Lower leg skin (tissue), 4 donors: ENCODE results near the gene FBXO7. TPM values are rescaled to one million over a fixed set of nuclear protein-coding genes. Genes with fewer than 3 reads are reported as not detected.

Experiments
- DNase-seq, 2 donors: peaks; one replicate each; pipeline ENCODE4 v3.0.0-alpha.2; 2019; ENCODE audit warnings: low spot score in 2 of 2
- H3K4me3 ChIP-seq: fragments of 200-600 bp; sonication (generic); 2 replicates; pipeline ENCODE4 v1.5.1; 2017; ENCODE audit warnings: mild to moderate bottlenecking, low read depth; ENCODE audit not compliant: poor library complexity, severe bottlenecking
- POLR2A ChIP-seq, 2 donors: fragments of 450-650 bp; IDR thresholded peaks; one replicate each; pipeline ENCODE4 v1.6.1; 2016 to 2017; ENCODE audit warnings: antibody characterized with exemption in 2 of 2, mild to moderate bottlenecking in 1 of 2, moderate library complexity in 1 of 2
- WGBS, 2 donors: methylation state at CpG; one replicate each; pipeline ENCODE4 v1.1.5; 2018; 5-methylcytosine and 5-hydroxymethylcytosine counted together
- intact Hi-C: fragments of 100-400 bp; cut with DNase I; formaldehyde crosslinking; loops from one replicate; pipeline ENCODE4 v1.15.0; 2023; ENCODE audit warnings: low total_unique reads
- total RNA-seq, 4 donors: library from RNA; depleted of rRNA; stranded (reverse); fragments of >200 nt; gene quantifications; one replicate each; pipeline ENCODE4 v1.1.0, GENCODE V29; 2016
- TF ChIP-seq, protein P1 (sequence below), 3 donors: fragments of 450-650 bp; IDR thresholded peaks; one replicate each; pipeline ENCODE4 v1.5.1; 2016; ENCODE audit warnings: antibody characterized with exemption in 3 of 3, mild to moderate bottlenecking in 3 of 3, moderate library complexity in 2 of 3

The FBXO7 gene
- total RNA-seq: 10 to 100 TPM; 61.6 to 89.4 (median 80.6) TPM

DNA sequence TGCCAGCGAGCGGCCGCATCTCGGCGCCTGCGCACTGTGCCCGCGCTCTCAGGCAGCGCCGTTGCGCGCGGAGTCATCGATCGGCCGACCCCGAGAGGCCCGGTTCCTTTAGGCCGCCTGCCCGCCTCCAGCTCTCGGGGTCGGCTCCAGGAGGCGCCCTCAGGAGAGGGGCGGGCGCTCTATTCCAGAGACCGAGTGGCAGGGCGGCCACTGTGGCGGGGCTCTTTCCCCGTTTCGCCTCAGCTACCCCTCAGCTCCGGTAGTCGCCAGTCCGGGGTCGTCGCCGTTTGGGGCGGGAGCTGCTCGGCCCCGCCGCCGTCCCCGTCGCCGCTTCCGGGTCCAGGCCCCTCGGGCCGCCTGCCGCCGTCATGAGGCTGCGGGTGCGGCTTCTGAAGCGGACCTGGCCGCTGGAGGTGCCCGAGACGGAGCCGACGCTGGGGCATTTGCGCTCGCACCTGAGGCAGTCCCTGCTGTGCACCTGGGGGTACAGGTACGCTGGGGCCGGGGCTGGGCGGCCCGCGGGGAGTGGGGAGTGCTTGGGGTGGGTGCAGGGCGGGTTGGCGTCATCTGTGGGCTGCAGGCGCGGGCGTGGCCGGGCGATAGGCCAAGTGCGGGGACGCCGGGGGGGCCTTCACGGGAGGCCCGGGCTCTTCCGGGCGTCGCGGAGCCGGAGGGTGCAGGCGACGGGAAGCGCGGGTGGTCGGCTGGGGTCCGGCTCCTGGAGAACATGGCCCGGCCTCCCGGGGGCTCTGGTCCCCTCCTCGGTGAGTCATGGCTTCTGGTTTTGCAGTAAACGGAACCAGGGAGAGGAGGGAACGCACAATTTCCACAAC lies at the start of gene FBXO7:
FBXO7 (plus strand) TSS at position 177 of the 833 bp plus-strand sequence; CDS start at position 369, 192 bp downstream.
- DNase-seq: peak; percentile 86 to 98
- peak within 1 kb of the TSS; percentile 90 for H3K4me3 ChIP-seq
- WGBS, 2 donors: 0 to 1% methylated on average over 66 to 68 of the region's 92 CpGs
- peak in 1 of 2 donors; percentile 14 for TF ChIP-seq POLR2A (IDR thresholded peaks at IDR 0.05)
- TF ChIP-seq, protein P1, sequence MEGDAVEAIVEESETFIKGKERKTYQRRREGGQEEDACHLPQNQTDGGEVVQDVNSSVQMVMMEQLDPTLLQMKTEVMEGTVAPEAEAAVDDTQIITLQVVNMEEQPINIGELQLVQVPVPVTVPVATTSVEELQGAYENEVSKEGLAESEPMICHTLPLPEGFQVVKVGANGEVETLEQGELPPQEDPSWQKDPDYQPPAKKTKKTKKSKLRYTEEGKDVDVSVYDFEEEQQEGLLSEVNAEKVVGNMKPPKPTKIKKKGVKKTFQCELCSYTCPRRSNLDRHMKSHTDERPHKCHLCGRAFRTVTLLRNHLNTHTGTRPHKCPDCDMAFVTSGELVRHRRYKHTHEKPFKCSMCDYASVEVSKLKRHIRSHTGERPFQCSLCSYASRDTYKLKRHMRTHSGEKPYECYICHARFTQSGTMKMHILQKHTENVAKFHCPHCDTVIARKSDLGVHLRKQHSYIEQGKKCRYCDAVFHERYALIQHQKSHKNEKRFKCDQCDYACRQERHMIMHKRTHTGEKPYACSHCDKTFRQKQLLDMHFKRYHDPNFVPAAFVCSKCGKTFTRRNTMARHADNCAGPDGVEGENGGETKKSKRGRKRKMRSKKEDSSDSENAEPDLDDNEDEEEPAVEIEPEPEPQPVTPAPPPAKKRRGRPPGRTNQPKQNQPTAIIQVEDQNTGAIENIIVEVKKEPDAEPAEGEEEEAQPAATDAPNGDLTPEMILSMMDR (IDR thresholded peaks at IDR 0.05): peak in 1 of 3 donors; percentile 13
- intact Hi-C loops: loop anchor here (10.0 kb wide), 1 partner anchor 810 kb away; the partner anchor contains the start of gene PISD

DNA sequence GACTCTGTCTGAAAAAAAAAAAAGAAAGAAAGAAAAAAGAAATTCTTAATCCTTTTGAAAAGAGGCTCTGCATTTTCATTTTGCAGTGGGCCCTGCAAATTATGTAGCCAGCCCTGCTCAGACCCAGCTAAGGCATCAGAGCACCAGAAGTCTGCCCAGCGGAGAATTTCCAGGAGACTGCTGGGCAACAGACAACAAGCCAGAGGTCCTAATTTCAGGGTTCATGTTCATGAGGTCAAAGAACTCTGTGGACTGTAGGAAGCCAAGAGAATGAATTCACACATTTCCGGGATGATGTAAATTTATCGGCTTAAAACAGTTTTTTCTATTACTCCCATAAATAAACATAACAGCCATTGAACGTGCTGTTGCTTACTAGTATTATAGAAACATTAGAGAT lies 47.7 kb upstream of the FBXO7 start:
- no peak for DNase-seq
- intact Hi-C loops: no loop called here

GRCh38 chr22:32430352-32430751 lies 44.3 kb upstream of the FBXO7 start:
- no peak for DNase-seq
- no peak overlapping the region for H3K4me3 ChIP-seq
- TF ChIP-seq, protein P1 (IDR thresholded peaks at IDR 0.05): no peak
- TF ChIP-seq POLR2A (IDR thresholded peaks at IDR 0.05): no peak
- 80 to 82% methylated on average over 1 of the region's 1 CpG for WGBS, 2 donors
- intact Hi-C loops: no loop called here

More for the DNA sequence above, 47.7 kb upstream of the FBXO7 start:
- 76 to 91% methylated on average over 4 of the region's 4 CpGs for WGBS, 2 donors
- TF ChIP-seq, protein P1 (IDR thresholded peaks at IDR 0.05): no peak
- H3K4me3 ChIP-seq: no peak overlapping the region

DNA sequence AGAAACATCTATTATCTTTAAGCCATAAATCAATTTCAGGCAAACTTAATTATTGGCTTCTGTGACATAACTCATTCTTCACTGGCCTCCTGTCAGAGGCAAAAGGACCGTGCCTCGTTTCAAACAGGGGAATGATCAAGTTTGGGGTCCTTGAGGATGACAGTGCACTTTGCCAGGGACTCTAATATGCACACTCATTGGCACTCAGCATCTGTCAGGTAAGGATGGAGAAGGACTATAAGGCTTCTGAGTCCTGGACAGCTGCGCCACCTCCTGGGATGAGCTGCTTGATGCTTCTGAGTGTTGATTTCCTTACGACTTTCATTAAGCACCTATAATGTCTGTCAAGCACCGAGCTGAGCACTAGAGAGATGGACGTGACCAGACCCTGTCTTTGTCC lies 30.5 kb upstream of the FBXO7 start:
- intact Hi-C loops: no loop called here
- no peak for DNase-seq
- no peak for TF ChIP-seq POLR2A (IDR thresholded peaks at IDR 0.05)
- TF ChIP-seq, protein P1 (IDR thresholded peaks at IDR 0.05): no peak
- no peak overlapping the region for H3K4me3 ChIP-seq
- 29 to 46% methylated on average over 6 of the region's 6 CpGs for WGBS, 2 donors

GRCh38 chr22:32446321-32446720 lies 28.3 kb upstream of the FBXO7 start:
- intact Hi-C loops: no loop called here
- TF ChIP-seq, protein P1 (IDR thresholded peaks at IDR 0.05): no peak
- no peak for TF ChIP-seq POLR2A (IDR thresholded peaks at IDR 0.05)
- no peak for DNase-seq
- WGBS, 2 donors: 59 to 67% methylated on average over 1 of the region's 1 CpG
- H3K4me3 ChIP-seq: no peak overlapping the region
